Measurements from ENCODE around the gene C6orf62. TPM values are rescaled to one million over a fixed set of nuclear protein-coding genes. Genes with fewer than 3 reads are reported as not detected.
"Not testable (repeated sequence)": the region's sequence is repeated elsewhere in the genome, so short reads cannot be mapped to it uniquely, and the experiment has no call there.

Gene C6orf62
- total and polyA plus RNA-seq, 2 donors (not counting 1 experiment from before 2014, with no cell fraction given): 69.2 to 143 TPM

DNA sequence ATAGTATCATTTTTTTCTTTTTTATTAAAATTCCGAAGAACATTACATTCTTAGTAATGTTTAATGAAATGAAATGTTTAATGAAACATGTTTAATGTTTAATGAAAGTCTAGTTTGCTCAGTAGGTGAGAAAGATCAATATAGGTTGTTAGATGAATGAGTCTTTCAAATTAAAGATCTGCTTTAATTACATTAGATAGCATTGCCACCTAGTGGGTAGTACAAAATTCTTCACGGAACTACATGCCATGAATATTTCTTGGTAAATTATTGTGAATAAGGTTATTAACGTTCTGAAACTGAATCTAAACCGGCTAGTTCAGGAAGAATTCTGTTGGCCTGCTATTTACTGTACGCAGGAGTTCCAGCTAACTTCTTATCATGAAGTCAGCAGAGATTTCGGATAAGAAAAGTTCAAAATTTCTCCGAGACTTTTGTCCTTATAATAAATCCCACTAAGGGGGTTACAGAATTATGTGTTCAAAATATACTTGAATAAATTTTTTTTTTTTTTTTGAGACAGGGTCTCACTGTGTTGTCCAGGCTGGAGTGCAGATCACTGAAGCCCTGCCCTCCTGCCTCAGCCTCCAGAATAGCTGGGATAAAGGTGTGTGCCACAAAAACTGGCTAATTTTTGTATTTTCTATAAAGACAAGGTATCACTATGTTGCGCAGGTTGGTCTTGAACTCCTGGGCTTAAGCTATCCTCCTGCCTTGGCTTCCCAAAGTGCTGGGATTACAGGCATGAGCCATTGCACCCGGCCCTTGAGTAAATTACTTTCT lies 47.9 kb upstream of the C6orf62 start:
- Histone ChIP-seq H3K27ac (ENCODE audit: low read length in 2 of 2) (no peak overlapping the region), H4K20me1 (ENCODE audit: control insufficient read depth, insufficient read depth, low read length, poor library complexity, severe bottlenecking) (no peaks in the 10 kb centered on the region), H3K36me3 (replicated peaks in 1 of 2; ENCODE audit: control extremely low read depth in 1 of 2, control insufficient read depth in 1 of 2, extremely low read depth in 1 of 2, insufficient read depth in 2 of 2, low read length in 1 of 2) (no peaks in the 10 kb centered on the region), H3K4me1 (ENCODE audit: control insufficient read depth in 2 of 2, insufficient read depth in 2 of 2, low read length in 2 of 2) (no peaks in the 10 kb centered on the region), H3K9me3 (ENCODE audit: control extremely low read depth in 1 of 3, control insufficient read depth in 2 of 3, insufficient read depth in 1 of 3, low read length in 2 of 3) (peaks cover 0 to 2% (median 0%) of the 10 kb centered on the region in 3 donors), H3K4me3 (ENCODE audit: control extremely low read depth in 1 of 5, extremely low read depth in 1 of 5, insufficient read depth in 1 of 5, low read depth in 2 of 5, low read length in 4 of 5) (no peak overlapping the region), H3K27me3 (replicated peaks in 1 of 4; ENCODE audit: control extremely low read depth in 1 of 4, control insufficient read depth in 3 of 4, insufficient read depth in 4 of 4, low read length in 3 of 4) (no peaks in the 10 kb centered on the region), H3K79me2 (ENCODE audit: control insufficient read depth, insufficient read depth, low read length) (no peaks in the 10 kb centered on the region), H3K4me2 (replicated peaks; ENCODE audit: low read depth, low read length, poor library complexity, severe bottlenecking) (no peak overlapping the region), H2AFZ (ENCODE audit: insufficient read depth, low read depth, low read length, poor library complexity, severe bottlenecking) (no peak overlapping the region), H3K9ac (ENCODE audit: low read length) (no peak overlapping the region)
- Mint-ChIP-seq H3K27ac (no peak overlapping the region), H3K4me1 (peaks cover 1% of the 10 kb centered on the region), H3K4me3 (no peak overlapping the region), H3K9me3 (ENCODE audit: insufficient read depth) (no peaks in the 10 kb centered on the region), H3K27me3 (no peaks in the 10 kb centered on the region)
- WGBS (ENCODE audit: insufficient coverage): 100% methylated on average over 1 of the region's 9 CpGs
- DNase-seq (peak; percentile 61), ATAC-seq (ENCODE audit: low read depth) (peak; percentile 41)
- ChIA-PET POLR2A (no interaction called here), CTCF (interaction anchor here (0.7 to 5.8 kb wide), 9 partner anchors 32 to 337 kb away, joined by 3 to 68 read pairs (median 4); partner anchors contain the start of genes ALDH5A1 and ARMH2)
- intact Hi-C loops (cut with micrococcal nuclease): loop anchor here (2.0 kb wide), 1 partner anchor 46 kb away; no protein-coding TSS in a partner anchor
- TF ChIP-seq EZH2 (IDR thresholded peaks at IDR 0.05; ENCODE audit: borderline replicate concordance, insufficient read depth, low read depth, low read length, poor library complexity, severe bottlenecking): no peak
- TF ChIP-seq, protein P1, sequence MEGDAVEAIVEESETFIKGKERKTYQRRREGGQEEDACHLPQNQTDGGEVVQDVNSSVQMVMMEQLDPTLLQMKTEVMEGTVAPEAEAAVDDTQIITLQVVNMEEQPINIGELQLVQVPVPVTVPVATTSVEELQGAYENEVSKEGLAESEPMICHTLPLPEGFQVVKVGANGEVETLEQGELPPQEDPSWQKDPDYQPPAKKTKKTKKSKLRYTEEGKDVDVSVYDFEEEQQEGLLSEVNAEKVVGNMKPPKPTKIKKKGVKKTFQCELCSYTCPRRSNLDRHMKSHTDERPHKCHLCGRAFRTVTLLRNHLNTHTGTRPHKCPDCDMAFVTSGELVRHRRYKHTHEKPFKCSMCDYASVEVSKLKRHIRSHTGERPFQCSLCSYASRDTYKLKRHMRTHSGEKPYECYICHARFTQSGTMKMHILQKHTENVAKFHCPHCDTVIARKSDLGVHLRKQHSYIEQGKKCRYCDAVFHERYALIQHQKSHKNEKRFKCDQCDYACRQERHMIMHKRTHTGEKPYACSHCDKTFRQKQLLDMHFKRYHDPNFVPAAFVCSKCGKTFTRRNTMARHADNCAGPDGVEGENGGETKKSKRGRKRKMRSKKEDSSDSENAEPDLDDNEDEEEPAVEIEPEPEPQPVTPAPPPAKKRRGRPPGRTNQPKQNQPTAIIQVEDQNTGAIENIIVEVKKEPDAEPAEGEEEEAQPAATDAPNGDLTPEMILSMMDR (IDR thresholded peaks at IDR 0.05): peak; percentile 73

DNA sequence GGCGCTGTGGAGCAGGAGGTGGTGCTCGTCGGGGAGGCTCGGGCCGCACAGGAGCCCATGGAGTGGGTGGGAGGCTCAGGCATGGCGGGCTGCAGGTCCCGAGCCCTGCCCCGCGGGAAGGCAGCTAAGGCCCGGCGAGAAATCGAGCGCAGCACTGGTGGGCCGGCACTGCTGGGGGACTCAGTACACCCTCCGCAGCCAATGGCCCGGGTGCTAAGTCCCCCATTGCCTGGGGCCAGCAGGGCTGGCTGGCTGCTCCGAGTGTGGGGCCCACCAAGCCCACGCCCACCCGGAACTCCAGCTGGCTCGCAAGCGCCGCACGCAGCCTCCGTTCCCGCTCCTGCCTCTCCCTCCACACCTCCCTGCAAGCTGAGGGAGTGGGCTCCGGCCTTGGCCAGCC lies 47.0 kb upstream of the C6orf62 start:
- H3K9me3 ChIP-seq (ENCODE audit: control extremely low read depth in 1 of 3, control insufficient read depth in 2 of 3, insufficient read depth in 1 of 3, low read length in 2 of 3); H3K27me3 ChIP-seq (replicated peaks in 1 of 4; ENCODE audit: control extremely low read depth in 1 of 4, control insufficient read depth in 3 of 4, insufficient read depth in 4 of 4, low read length in 3 of 4); H3K4me3 Mint-ChIP-seq; H3K27me3 Mint-ChIP-seq; H3K9me3 Mint-ChIP-seq (ENCODE audit: insufficient read depth); H3K27ac Mint-ChIP-seq; H4K20me1 ChIP-seq (ENCODE audit: control insufficient read depth, insufficient read depth, low read length, poor library complexity, severe bottlenecking); H3K27ac ChIP-seq (ENCODE audit: low read length in 2 of 2); H2AFZ ChIP-seq (ENCODE audit: insufficient read depth, low read depth, low read length, poor library complexity, severe bottlenecking); ATAC-seq (ENCODE audit: low read depth); H3K36me3 ChIP-seq (replicated peaks in 1 of 2; ENCODE audit: control extremely low read depth in 1 of 2, control insufficient read depth in 1 of 2, extremely low read depth in 1 of 2, insufficient read depth in 2 of 2, low read length in 1 of 2); H3K4me1 Mint-ChIP-seq; POLR2A ChIA-PET; H3K79me2 ChIP-seq (ENCODE audit: control insufficient read depth, insufficient read depth, low read length); H3K4me2 ChIP-seq (replicated peaks; ENCODE audit: low read depth, low read length, poor library complexity, severe bottlenecking); DNase-seq; H3K4me1 ChIP-seq (ENCODE audit: control insufficient read depth in 2 of 2, insufficient read depth in 2 of 2, low read length in 2 of 2); H3K9ac ChIP-seq (ENCODE audit: low read length); H3K4me3 ChIP-seq (ENCODE audit: control extremely low read depth in 1 of 5, extremely low read depth in 1 of 5, insufficient read depth in 1 of 5, low read depth in 2 of 5, low read length in 4 of 5): not testable (repeated sequence)
- WGBS (ENCODE audit: insufficient coverage): 98% methylated on average over 12 of the region's 26 CpGs
- CTCF ChIA-PET: interaction anchor here (1.1 to 5.8 kb wide), 3 partner anchors 18 to 271 kb away, joined by 3 to 68 read pairs (median 8); partner anchors contain the start of gene ALDH5A1
- intact Hi-C loops (cut with micrococcal nuclease): loop anchor here (2.0 kb wide), 1 partner anchor 45 kb away; no protein-coding TSS in a partner anchor

DNA sequence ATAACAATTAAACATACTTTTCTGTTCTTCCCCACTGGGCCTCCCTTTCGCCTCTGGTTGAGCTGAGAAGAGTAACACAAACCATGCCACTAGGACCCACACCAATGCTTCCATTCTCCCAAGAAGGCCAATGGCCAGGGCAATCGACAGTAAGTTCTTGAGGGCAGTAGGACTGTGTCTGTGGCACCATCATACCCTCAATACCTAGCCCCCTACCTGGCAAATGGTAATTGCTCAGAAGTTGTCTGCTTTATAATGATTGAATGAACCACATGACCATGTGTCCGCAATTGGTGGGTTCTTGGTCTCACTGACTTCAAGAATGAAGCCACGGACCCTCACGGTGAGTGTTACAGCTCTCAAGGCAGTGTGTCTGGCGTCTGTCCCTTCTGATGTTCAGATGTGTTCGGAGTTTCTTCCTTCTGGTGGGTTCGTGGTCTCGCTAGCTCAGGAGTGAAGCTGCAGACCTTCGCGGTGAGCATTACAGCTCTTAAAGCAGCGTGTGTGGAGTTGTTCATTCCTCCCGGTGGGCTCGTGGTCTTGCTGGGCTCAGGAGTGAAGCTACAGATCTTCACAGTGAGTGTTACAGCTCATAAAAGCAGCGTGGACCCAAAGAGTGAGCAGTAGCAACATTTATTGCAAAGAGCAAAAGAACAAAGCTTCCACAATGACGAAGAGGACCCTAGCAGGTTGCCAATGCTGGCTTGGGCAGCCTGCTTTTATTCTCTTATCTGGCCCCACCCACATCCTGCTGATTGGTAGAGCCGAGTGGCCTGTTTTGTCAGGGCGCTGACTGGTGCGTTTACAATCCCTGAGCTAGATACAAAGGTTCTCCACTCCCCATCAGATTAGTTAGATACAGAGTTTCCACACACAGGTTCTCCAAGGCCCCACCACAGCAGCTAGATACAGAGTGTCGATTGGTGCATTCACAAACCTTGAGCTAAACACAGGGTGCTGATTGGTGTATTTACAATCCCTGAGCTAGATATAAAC lies 46.2 kb upstream of the C6orf62 start:
- H3K27me3 ChIP-seq (replicated peaks in 1 of 4; ENCODE audit: control extremely low read depth in 1 of 4, control insufficient read depth in 3 of 4, insufficient read depth in 4 of 4, low read length in 3 of 4); H3K9me3 ChIP-seq (ENCODE audit: control extremely low read depth in 1 of 3, control insufficient read depth in 2 of 3, insufficient read depth in 1 of 3, low read length in 2 of 3); H3K4me1 ChIP-seq (ENCODE audit: control insufficient read depth in 2 of 2, insufficient read depth in 2 of 2, low read length in 2 of 2); H4K20me1 ChIP-seq (ENCODE audit: control insufficient read depth, insufficient read depth, low read length, poor library complexity, severe bottlenecking); POLR2A ChIA-PET; intact Hi-C loops (cut with micrococcal nuclease); ATAC-seq (ENCODE audit: low read depth); H3K9me3 Mint-ChIP-seq (ENCODE audit: insufficient read depth); H3K27me3 Mint-ChIP-seq; H3K9ac ChIP-seq (ENCODE audit: low read length); H3K79me2 ChIP-seq (ENCODE audit: control insufficient read depth, insufficient read depth, low read length); H3K4me2 ChIP-seq (replicated peaks; ENCODE audit: low read depth, low read length, poor library complexity, severe bottlenecking); DNase-seq; H3K4me1 Mint-ChIP-seq; H3K27ac Mint-ChIP-seq; H3K4me3 Mint-ChIP-seq; H3K4me3 ChIP-seq (ENCODE audit: control extremely low read depth in 1 of 5, extremely low read depth in 1 of 5, insufficient read depth in 1 of 5, low read depth in 2 of 5, low read length in 4 of 5); H3K36me3 ChIP-seq (replicated peaks in 1 of 2; ENCODE audit: control extremely low read depth in 1 of 2, control insufficient read depth in 1 of 2, extremely low read depth in 1 of 2, insufficient read depth in 2 of 2, low read length in 1 of 2); H3K27ac ChIP-seq (ENCODE audit: low read length in 2 of 2); H2AFZ ChIP-seq (ENCODE audit: insufficient read depth, low read depth, low read length, poor library complexity, severe bottlenecking): not testable (repeated sequence)
- 85% methylated on average over 15 of the region's 20 CpGs for WGBS (ENCODE audit: insufficient coverage)
- CTCF ChIA-PET: interaction anchor here (0.5 to 5.8 kb wide), 5 partner anchors 10 to 210 kb away, joined by 3 to 68 read pairs (median 3); partner anchors contain the start of gene GMNN
